HL-60 (cell line): ENCODE data around the gene DEFB113.

ENCODE experiments used
- GABPA ChIP-seq: IDR thresholded peaks from 2 replicates; pipeline ENCODE4 v1.6.1; 2012; ENCODE audit warnings: low read depth
- POLR2AphosphoS5 ChIP-seq: IDR thresholded peaks from 2 replicates; pipeline ENCODE4 v1.6.1; 2012; ENCODE audit warnings: low read depth
- SPI1 ChIP-seq: IDR thresholded peaks from 2 replicates; pipeline ENCODE4 v1.6.1; 2012; ENCODE audit warnings: low read depth, mild to moderate bottlenecking, borderline replicate concordance
- TF ChIP-seq, protein P1 (sequence below): IDR thresholded peaks from one replicate; pipeline ENCODE4 v1.5.1; 2011; ENCODE audit warnings: low read length, control low read depth, inconsistent platforms; ENCODE audit not compliant: insufficient read depth
- TF ChIP-seq, protein P2 (sequence below): IDR thresholded peaks from 2 replicates; pipeline ENCODE4 v1.6.1; 2012; ENCODE audit warnings: low read depth; ENCODE audit not compliant: insufficient replicate concordance

DNA sequence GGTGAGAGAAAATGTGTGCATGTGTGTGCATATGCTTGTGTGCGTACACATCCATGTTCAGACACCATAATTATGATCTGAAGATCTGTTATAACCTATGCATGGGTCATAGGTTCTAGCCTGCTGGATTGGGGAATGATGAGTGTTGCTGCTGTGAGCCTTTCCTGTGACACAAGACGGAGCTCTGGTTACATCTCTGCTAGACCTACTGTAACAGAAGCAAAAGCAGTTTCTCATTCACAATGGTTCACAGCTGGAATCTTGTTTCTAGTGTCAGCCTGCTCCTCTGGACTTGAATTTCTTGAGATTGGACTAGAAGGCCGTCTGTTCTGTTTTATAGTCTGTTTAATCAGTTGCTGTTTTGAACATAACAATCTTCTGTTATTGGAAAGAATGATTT is 45.6 kb downstream of the DEFB113 start:
- TF ChIP-seq, protein P1, sequence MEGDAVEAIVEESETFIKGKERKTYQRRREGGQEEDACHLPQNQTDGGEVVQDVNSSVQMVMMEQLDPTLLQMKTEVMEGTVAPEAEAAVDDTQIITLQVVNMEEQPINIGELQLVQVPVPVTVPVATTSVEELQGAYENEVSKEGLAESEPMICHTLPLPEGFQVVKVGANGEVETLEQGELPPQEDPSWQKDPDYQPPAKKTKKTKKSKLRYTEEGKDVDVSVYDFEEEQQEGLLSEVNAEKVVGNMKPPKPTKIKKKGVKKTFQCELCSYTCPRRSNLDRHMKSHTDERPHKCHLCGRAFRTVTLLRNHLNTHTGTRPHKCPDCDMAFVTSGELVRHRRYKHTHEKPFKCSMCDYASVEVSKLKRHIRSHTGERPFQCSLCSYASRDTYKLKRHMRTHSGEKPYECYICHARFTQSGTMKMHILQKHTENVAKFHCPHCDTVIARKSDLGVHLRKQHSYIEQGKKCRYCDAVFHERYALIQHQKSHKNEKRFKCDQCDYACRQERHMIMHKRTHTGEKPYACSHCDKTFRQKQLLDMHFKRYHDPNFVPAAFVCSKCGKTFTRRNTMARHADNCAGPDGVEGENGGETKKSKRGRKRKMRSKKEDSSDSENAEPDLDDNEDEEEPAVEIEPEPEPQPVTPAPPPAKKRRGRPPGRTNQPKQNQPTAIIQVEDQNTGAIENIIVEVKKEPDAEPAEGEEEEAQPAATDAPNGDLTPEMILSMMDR: no peak
- TF ChIP-seq POLR2AphosphoS5 (no peak), GABPA (no peak), SPI1 (no peak)
- TF ChIP-seq, protein P2, sequence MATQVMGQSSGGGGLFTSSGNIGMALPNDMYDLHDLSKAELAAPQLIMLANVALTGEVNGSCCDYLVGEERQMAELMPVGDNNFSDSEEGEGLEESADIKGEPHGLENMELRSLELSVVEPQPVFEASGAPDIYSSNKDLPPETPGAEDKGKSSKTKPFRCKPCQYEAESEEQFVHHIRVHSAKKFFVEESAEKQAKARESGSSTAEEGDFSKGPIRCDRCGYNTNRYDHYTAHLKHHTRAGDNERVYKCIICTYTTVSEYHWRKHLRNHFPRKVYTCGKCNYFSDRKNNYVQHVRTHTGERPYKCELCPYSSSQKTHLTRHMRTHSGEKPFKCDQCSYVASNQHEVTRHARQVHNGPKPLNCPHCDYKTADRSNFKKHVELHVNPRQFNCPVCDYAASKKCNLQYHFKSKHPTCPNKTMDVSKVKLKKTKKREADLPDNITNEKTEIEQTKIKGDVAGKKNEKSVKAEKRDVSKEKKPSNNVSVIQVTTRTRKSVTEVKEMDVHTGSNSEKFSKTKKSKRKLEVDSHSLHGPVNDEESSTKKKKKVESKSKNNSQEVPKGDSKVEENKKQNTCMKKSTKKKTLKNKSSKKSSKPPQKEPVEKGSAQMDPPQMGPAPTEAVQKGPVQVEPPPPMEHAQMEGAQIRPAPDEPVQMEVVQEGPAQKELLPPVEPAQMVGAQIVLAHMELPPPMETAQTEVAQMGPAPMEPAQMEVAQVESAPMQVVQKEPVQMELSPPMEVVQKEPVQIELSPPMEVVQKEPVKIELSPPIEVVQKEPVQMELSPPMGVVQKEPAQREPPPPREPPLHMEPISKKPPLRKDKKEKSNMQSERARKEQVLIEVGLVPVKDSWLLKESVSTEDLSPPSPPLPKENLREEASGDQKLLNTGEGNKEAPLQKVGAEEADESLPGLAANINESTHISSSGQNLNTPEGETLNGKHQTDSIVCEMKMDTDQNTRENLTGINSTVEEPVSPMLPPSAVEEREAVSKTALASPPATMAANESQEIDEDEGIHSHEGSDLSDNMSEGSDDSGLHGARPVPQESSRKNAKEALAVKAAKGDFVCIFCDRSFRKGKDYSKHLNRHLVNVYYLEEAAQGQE: no peak
